HG03342 (cell line): ENCODE data around the gene CDCA3.
"Not testable (repeated sequence)": the region's sequence is repeated elsewhere in the genome, so short reads cannot be mapped to it uniquely, and the experiment has no call there.

Source experiments
- ATAC-seq: cut with Tn5 transposase; IDR thresholded peaks from one replicate; pipeline ENCODE4 v1.9.1; 2021; ENCODE audit warnings: mild to moderate bottlenecking, moderate library complexity; ENCODE audit not compliant: unreplicated experiment

The CDCA3 gene

DNA sequence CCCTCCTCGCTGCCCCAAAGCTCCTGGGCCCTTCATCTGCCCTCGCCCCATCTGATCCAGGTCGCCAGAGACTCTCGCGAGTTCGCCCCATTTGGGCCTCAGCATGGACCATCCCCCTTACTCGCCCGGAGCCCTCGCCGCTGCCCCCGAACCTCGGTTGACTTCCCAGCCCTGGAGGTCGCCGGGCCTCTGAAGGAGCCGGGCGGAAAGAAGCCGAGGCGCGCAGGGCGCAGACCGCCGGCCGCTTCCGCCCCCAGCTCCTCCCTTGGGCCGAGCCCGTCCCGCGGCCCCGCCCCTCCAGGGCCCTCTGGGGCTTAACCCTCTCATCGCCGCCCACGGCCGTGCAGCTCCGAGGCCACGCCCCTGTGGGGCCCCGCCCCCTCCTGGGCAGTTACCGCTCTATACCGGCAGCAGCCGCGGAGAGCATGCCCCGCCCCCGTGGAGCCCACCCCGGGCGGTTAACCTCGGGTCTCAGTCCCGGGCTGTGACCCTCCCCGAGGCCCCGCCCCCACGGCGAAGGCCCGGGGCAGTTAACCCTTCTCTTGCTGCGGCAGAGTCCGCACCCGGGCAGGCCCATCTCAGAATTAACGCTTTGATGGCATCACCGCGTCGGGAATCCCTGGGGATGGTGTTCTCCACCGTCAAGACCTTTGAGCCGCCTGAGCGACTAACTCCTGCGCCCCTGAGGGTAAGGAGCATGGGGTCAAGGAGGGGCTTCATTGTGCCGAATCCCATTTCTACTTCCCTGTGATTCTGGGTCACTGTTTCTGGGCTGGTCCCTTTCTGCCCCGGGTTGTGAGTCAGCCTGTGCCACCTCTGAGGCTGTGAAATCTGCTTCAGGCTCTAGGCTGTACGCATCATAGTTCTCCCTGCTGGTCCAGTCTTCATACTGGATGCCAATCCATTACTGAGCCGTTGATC is 22.3 kb upstream of the CDCA3 start, which contains the start of gene SPSB2:
Gene SPSB2 (minus strand): TSS at position 210 of the 921 bp plus-strand sequence. CDS start 402 bp downstream, outside the sequence.
- peak; percentile 76 for ATAC-seq

DNA sequence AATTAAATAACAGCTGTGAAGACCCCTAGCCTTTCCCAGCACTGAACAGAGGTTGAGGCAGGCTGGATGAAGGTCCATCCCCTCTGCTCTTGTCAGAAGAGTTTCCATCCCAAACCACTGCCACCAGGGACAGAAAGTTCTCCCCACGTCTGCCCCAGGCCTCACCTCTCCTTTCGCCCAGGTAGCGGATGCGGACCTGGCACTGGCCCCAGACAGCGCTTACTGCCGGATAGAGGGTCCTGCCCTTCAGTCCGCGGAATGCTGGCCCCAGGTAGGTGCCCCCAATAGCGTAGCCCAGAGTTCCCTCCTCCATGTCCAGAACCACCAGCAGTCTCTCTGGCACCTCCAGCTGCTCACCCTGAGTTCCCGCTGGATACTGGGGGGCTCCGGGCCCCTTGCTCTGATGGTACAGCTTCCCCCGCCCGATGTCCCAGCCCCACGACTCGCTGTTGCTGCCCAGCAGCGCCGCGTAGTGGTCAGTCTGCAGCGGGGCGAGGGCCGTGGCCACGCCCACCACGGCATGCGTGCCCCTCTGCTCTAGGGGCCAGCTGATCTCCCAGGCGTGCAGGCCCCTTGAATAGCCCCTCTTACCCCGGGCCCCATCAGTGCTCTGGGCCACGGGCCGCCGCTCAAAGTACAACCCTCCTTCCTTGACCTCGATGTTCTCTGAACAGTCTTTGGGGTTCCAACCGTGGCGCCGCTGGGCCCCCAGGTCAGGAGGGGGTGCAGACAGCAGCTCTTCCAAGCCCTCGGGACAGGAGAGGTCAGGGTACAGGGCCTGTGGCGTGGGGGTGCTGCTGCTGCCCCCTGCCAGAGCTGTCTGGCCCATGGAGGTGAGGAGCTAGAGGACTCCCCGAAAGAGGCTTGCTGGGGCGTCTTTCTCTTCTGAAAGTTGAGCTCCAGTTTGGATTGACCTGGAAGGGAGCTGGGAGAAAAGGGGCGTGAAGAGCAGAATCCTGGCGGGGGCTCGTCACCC is 21.3 kb upstream of the CDCA3 start:
- ATAC-seq = peak; percentile 24

DNA sequence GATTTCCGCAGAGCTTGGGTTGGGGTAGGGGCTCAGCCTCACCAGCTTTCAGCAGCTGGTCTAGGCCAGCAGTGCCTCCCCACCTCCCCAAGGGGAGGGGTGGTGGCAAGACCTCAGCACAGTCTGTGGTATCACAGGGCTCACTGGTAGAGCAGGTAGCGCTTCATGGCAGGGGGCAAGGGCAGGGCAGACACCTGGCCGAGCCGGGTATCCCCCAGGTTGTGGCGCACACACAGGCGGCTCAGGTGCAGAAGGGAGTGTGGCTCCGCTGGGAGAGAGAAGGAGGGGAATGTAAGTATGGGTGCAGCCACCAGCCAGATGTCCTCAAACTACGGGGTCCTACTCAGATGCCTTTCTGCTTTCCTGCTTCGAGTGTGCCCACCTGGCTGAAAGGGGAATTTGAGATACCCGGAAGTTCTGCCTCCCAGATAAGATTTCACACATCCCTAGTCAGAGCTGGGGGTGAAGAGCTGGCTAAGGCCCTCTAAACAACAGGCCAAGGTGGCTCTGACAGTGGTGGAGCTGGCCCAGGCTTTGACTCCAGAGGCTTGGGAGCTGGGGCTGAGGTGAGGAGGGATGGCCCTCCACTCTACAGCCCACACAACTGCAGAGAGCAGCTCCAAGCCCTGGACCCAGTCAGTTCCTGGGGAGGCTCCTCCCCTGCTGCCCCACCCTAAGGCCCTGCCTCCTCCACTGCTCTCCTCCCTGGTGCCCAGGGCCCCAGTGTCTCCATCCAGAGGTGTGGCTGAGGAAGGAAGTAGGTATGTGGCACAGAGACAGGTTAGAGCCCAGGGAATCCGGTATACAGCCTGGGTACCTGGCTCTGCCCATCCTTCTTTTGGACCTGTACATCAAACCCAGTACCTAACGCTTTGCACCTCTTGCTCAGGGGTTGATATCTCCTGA is 20.2 kb upstream of the CDCA3 start:
- no peak for ATAC-seq

DNA sequence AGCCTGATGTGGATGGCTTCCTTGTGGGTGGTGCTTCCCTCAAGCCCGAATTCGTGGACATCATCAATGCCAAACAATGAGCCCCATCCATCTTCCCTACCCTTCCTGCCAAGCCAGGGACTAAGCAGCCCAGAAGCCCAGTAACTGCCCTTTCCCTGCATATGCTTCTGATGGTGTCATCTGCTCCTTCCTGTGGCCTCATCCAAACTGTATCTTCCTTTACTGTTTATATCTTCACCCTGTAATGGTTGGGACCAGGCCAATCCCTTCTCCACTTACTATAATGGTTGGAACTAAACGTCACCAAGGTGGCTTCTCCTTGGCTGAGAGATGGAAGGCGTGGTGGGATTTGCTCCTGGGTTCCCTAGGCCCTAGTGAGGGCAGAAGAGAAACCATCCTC is 19.2 kb upstream of the CDCA3 start:
- ATAC-seq = not testable (repeated sequence)

DNA sequence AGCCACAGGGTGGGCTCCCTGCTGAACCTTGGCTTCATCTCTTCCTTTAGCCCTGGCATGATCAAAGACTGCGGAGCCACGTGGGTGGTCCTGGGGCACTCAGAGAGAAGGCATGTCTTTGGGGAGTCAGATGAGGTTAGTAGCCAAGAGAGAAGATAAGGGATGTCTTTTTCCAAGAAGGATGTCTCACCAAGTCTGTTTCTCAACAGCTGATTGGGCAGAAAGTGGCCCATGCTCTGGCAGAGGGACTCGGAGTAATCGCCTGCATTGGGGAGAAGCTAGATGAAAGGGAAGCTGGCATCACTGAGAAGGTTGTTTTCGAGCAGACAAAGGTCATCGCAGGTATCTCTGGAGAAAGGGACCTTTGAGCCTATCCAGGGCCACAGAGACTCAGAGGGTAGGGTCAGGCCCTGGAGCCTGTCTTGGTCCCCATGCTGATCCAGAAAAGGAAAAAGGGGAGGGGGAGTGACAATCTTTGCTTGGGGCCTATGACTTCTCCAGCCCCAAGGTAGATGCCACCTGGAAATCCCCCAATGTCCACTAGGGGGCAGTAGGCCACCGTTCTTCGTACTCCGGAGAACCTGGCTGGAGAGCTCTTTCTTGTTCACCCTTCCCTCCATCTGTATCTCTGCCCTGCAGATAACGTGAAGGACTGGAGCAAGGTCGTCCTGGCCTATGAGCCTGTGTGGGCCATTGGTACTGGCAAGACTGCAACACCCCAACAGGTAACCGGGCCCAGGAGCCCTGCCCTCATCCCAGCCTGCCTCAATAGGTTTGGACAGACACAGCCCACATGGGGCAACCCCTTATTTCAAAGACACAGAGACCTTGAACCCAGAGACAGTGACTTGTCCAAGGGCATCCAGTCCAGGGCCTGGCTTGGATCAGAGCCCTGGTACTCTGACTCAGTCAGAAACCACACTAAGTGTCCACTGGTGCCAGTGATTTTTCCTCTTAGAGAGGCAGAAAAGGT is 18.2 kb upstream of the CDCA3 start:
- no peak for ATAC-seq

DNA sequence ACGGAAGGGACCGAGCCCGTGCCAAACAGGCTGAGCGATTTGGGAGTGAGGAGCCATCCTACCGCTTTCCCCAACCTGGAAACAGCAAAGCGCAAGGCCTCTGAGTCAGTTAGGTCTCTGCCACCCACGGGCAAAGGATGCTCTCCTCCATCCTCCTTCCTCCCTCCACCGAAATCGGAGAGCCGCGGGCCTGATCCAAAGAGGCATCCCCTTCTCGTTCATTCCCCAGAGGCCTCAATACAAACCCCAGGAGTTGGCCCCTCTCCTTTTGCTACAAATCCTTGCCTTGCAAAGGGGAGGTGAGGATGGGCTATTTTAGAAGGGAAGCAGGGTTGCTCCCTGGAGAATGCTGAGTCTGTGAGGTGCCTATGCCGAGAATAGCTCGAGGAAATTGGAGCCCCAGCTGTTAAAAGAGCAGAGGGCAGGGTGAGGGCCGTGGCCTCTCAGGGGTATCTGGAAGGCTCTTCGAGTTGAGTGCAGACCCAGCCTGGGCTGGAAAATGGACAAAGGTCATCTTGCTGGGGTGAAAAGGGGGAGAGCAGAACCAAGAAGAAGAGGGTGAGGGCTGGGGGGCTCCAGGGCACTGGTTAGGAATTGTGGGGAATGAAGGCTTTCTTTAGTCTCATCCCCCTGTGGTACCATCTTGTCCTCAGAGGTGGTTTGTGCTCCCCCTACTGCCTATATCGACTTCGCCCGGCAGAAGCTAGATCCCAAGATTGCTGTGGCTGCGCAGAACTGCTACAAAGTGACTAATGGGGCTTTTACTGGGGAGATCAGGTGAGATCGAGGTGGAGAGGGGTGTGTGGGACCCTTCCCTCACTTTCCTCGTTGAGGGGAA is 17.3 kb upstream of the CDCA3 start:
- ATAC-seq = no peak

DNA sequence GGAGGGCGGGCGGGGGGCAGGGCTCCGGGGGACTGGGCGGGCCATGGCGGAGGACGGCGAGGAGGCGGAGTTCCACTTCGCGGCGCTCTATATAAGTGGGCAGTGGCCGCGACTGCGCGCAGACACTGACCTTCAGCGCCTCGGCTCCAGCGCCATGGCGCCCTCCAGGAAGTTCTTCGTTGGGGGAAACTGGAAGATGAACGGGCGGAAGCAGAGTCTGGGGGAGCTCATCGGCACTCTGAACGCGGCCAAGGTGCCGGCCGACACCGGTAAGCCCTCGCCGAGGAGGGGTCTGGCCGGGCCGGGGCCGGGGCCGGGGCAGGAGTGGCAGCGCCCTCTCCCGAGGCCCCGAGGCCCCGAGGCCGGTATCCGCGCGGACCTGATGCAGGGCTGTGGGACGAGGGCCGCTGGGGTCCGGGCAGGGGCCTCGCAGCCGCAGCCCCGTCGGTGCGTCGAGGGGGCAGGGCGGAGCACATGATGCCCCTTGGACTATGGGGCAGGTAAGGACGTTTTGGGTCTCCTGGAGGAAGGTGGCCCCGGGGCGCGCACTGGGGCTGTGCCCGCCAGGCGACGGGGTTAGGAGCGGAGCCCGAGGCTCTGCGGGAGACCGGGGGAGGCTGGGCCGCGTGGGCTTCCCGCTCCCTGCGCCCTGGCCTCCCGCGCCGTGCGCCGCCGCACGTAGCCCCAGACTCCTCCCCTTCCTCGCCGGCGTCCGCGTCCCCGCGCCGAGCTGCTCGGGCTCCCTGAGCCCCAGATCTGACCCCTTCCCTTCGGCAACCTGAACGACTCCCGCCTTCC is 16.5 kb upstream of the CDCA3 start, which contains the start of gene TPI1:
Gene TPI1 (plus strand): TSS at position 119 of the 798 bp plus-strand sequence. CDS start 36 bp downstream, at position 155.
- peak; percentile 40 for ATAC-seq

DNA sequence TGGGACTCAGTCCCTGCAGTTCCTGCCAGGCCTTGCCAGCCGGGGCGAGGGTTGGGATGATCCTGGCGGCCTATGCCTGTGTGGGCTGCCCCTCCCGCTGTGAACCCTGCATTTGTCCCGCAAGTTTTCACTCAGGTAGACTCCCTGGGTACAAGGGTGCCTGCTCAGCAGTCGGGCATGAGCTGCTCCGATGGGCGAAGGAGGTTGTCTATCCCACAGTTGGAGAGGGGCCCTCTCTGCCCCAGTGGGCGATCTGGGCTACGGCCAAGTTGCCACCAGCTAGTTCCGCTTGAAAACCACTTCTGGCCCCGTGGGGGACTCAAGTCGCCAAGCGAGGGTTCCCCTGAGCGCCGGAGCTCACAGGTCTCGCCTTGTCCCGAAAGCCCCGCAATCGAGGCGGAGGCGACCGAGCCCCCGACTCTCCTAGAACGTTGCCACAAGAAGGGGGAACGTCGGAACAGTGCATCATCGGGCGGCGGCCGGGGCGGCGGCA is 15.9 kb upstream of the CDCA3 start:
- peak; percentile 5 for ATAC-seq

DNA sequence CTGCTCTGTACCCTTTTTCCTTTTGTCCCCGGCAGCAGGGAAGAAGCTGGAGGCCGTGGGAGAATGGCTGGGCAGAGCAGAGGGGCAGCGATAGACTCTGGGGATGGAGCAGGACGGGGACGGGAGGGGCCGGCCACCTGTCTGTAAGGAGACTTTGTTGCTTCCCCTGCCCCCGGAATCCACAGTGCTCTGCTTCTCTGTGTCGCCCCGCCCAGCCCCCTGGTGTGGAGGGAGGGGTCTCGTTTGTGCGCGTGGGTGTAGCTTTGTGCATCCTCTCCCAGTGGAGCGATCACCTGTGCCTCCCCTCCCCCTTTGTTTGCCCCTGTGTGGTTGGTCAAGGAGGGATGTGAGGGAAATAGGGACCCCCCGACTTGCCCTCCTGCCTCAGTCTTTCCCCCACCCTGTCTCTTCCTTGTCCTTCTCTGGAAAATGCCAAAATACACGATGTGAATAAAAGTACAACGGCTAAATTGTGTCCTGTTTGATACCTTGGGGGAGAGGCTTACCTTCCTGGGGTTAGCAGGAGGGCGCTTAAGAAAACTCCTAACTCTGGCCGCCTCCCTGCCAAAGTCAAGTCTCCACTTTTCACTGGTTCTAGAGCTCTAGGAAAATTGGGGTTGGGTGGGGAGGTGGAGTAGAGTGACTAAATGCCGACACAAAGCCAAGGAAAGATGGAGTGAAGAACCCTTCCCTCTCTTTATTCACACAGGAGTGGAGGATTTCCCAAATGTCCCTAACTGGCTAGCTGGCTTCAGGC is 15.3 kb upstream of the CDCA3 start:
- ATAC-seq = no peak

DNA sequence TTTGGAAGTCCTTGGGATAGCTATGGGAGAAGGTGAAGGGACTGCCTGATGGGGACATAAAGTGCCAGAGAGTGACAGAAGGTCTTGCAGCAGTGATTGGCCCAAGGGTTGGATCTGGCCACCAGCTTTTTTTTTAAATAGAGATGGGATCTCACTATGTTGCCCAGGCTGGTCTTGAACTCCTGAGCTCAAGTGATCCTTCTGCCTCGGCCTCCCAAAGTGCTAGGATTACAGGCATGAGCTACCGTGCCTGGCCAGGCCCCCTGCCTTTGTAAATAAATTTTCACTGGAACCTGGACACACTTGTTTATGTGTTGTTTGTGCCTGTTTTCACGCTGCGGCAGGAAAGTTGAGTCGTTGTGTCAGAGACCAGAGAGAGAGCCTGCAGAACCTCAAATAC is 14.2 kb upstream of the CDCA3 start:
- not testable (repeated sequence) for ATAC-seq

DNA sequence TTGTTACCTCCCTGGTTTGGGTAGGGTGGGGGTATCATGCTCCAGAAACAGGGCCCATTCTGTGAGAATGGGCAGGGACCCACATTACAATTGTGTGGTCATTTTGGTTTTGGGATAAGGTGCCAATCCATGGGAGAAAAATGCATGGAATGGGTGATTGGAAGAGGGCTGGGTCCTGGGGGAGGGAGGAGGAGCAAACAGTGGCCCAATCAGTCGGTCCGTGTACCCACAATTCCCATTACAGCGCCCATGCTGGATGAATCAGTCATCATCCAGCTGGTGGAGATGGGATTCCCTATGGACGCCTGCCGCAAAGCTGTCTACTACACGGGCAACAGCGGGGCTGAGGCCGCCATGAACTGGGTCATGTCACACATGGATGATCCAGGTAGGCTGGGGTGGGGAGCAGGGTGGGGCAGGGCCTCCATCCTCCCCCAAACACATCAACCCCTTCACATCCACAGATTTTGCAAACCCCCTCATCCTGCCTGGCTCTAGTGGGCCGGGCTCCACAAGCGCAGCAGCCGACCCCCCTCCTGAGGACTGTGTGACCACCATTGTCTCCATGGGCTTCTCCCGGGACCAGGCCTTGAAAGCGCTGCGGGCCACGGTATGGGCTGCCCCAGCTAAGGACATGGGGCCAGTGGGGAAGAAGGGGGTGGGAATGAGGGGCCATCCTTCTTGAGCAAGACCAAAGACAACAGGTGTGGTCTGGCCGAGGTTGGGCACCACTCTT is 12.7 kb upstream of the CDCA3 start:
- ATAC-seq = no peak

DNA sequence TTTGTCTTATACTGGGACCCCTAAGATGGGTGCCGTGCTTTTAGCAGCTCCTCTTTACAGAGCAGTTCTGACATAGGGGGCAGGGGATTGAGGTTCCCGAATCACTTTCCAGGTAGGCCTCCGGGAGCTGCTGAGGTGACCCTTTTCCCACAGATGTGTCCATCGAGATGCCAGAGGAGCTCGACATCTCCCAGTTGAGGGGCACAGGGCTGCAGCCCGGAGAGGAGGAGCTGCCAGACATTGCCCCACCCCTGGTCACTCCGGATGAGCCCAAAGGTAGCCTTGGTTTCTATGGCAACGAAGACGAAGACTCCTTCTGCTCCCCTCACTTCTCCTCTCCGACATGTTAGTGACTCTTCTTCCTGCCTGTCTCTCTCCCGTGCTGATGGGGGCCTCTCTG is 11.9 kb upstream of the CDCA3 start:
- ATAC-seq = no peak

DNA sequence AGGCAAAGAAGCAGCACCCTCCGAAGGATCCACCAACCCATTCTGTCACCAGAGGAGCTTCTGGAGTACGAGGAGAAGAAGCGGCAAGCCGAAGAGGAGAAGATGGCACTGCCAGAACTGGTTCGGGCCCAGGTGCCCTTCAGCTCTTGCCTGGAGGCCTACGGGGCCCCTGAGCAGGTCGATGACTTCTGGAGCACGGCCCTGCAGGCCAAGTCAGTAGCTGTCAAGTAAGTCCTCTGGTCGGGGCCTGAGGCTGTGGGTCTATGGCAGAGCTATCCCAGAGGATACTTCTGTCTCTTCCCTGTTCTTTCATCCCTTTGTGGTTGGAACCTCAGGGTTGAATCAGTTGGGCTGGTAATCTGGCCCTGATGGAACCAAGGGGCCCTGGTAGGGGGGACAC is 10.3 kb upstream of the CDCA3 start:
- no peak for ATAC-seq

DNA sequence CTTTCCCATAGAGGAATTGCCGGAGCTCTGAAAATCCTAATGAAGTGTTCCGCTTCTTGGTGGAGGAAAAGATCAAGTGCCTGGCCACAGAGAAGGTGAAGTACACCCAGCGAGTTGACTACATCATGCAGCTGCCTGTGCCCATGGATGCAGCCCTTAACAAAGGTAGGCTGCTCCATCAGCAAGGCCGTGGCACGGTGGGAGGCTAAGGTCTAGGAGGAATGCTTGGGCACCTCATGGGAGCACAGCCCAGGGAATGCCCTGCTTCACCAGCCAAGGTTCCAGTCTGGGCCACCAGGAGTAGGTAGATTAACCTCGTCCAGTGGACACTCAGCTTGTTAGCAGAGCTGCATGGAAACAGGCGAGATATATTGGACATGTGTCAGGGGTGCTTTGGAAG is 9.9 kb upstream of the CDCA3 start:
- no peak for ATAC-seq

DNA sequence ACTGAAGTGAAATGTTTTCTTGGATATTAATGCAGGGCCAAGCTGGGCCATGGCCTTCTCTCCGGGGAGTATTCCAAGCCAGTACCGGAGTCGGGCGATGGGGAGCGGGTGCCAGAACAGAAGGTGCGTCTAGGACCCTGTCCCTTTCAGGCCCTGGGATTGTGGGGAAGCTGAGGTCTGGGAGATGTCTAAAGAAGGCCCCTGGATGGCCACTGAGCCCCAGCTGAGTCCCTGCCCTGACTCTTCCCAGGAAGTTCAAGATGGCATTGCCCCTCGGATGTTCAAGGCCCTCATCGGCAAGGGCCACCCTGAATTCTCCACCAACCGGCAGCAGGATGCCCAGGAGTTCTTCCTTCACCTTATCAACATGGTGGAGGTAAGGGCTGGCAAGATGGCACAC is 9.0 kb upstream of the CDCA3 start:
- no peak for ATAC-seq

DNA sequence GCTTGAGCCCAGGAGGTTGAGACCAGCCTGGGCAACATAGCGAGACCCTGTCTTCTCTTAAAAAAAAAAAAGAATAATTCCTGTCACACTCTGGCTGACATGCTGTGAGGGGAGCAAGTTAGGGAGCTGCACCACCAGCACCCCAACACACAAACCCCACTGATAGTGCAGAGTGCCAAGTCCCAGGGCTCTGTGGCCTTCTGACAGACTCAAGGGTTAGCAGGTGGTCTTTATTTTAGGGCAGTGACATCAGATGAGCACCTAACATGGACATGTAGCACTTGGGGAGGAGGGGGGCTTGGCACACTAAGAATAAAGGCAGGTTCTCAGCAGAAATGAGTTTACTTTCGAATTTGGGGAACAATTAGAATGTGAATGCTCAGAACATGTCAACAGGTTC is 7.7 kb upstream of the CDCA3 start:
- no peak for ATAC-seq
